Upper lobe of left lung (tissue), 6 donors: ENCODE data around the gene TGFBR3. TPM values are rescaled to one million over a fixed set of nuclear protein-coding genes. Genes with fewer than 3 reads are reported as not detected.
A peak's percentile ranks its signal among the peaks of the same experiment; 100 is the strongest.

Source experiments
- ATAC-seq, 2 donors: fragments of 200-7000 bp; cut with Tn5 transposase; one replicate each; pipeline ENCODE4 v1.9.1; 2022; ENCODE audit warnings: mild to moderate bottlenecking in 2 of 2, moderate library complexity in 2 of 2; ENCODE audit not compliant: low FRiP score in 2 of 2
- DNase-seq, 2 donors: peaks; one replicate each; pipeline ENCODE4 v3.0.0-alpha.2; 2019 to 2020
- H3K27ac ChIP-seq, 4 donors: fragments of 200-600 bp; sonication (generic); one replicate each; pipeline ENCODE4 v1.5.1; 2016 to 2019
- H3K27me3 ChIP-seq, 4 donors: fragments of 200-600 bp; sonication (generic); one replicate each; pipeline ENCODE4 v1.5.1; 2017 to 2019
- H3K36me3 ChIP-seq, 4 donors: fragments of 200-600 bp; sonication (generic); one replicate each; pipeline ENCODE4 v1.5.1; 2016 to 2019
- H3K4me1 ChIP-seq, 4 donors: fragments of 200-600 bp; sonication (generic); one replicate each; pipeline ENCODE4 v1.5.1; 2018 to 2019
- H3K4me3 ChIP-seq, 4 donors: fragments of 200-600 bp; sonication (generic); one replicate each; pipeline ENCODE4 v1.5.1; 2017 to 2019; ENCODE audit warnings: mild to moderate bottlenecking in 2 of 4, moderate library complexity in 1 of 4
- H3K9me3 ChIP-seq, 4 donors: fragments of 200-600 bp; sonication (generic); one replicate each; pipeline ENCODE4 v1.5.1; 2018 to 2019
- CTCF ChIP-seq, 6 experiments: fragments of 450-650 bp in 4 of 6; fragments of 200-600 bp in 2 of 6; sonication (generic) in 2 of 6; IDR thresholded peaks; one replicate each; pipeline ENCODE4 v1.5.1; 2016 to 2019; ENCODE audit warnings: antibody characterized with exemption in 6 of 6
- EP300 ChIP-seq, 4 donors: sonication (generic); formaldehyde crosslinking; IDR thresholded peaks; one replicate each; pipeline ENCODE4 v1.5.1; 2017; ENCODE audit warnings: antibody characterized with exemption in 4 of 4, control low read depth in 2 of 4
- POLR2A ChIP-seq, 4 donors: fragments of 450-650 bp; IDR thresholded peaks; one replicate each; pipeline ENCODE4 v1.5.1; 2016 to 2017; ENCODE audit warnings: antibody characterized with exemption in 4 of 4, mild to moderate bottlenecking in 2 of 4
- POLR2AphosphoS5 ChIP-seq, 2 donors: sonication (generic); formaldehyde crosslinking; IDR thresholded peaks; one replicate each; pipeline ENCODE4 v1.5.1; 2017; ENCODE audit warnings: antibody characterized with exemption in 2 of 2
- WGBS, 2 donors: methylation state at CpG; one replicate each; pipeline ENCODE4 v1.1.5; 2017 to 2018; 5-methylcytosine and 5-hydroxymethylcytosine counted together
- total RNA-seq, 6 donors: library from RNA; depleted of rRNA in 4 of 6; stranded (reverse); fragments of >200 nt in 4 of 6; gene quantifications; one replicate each; pipeline versions ENCODE4 v1.1.0 to v1.2.1, GENCODE V29; 2016 to 2021
- donor health status: DM: no; HTN: no; CAD: no; lungs with moderate emphysema.
- donor health status: DM: no; HTN: yes; CAD: no; lungs with severe emphysema.

Gene TGFBR3
- total RNA-seq, 6 donors from 2014 or later, result 33.5 to 78.3 (median 57.1) TPM

GRCh38 chr1:91803123-91803522, 82.8 kb downstream of the TGFBR3 start:
- H3K36me3 ChIP-seq, result no peaks in the 10 kb centered on the region
- H3K4me3 ChIP-seq, result no peak overlapping the region
- DNase-seq (no peak), ATAC-seq (peak in 1 of 2 donors; percentile 50)
- TF ChIP-seq CTCF (IDR thresholded peaks at IDR 0.05) (no peak), POLR2AphosphoS5 (IDR thresholded peaks at IDR 0.05) (peak in 1 of 2 donors; percentile 7)
- H3K9me3 ChIP-seq, result no peaks in the 10 kb centered on the region
- H3K27me3 ChIP-seq, result no peaks in the 10 kb centered on the region
- H3K4me1 ChIP-seq, result peaks cover 41 to 60% (median 52%) of the 10 kb centered on the region in 4 donors
- peak overlapping the region in 3 of 4 donors; percentile 66 to 73 (median 68) for H3K27ac ChIP-seq
- WGBS, 2 donors, result 59 to 68% methylated on average over 8 of the region's 8 CpGs

- Histone ChIP-seq H3K4me1 (peaks cover 41 to 55% (median 49%) of the 10 kb centered on the region in 4 donors), H3K27ac (peak overlapping the region; percentile 23 to 73 (median 54)), H3K27me3 (no peaks in the 10 kb centered on the region), H3K4me3 (no peak overlapping the region), H3K36me3 (peaks cover 0 to 5% (median 0%) of the 10 kb centered on the region in 4 donors), H3K9me3 (no peaks in the 10 kb centered on the region)
- 82 to 85% methylated on average over 3 of the region's 3 CpGs for WGBS, 2 donors
- ATAC-seq (no peak), DNase-seq (no peak)
- TF ChIP-seq CTCF (IDR thresholded peaks at IDR 0.05), result no peak
- TF ChIP-seq EP300 (IDR thresholded peaks at IDR 0.05), result peak in 2 of 4 donors; percentile 4 to 77
Observed at GRCh38 chr1:91801496-91802115, 84.3 kb downstream of the TGFBR3 start.

GRCh38 chr1:91799863-91800262, 86.1 kb downstream of the TGFBR3 start:
- Histone ChIP-seq H3K4me1 (peaks cover 30 to 57% (median 46%) of the 10 kb centered on the region in 4 donors), H3K27me3 (no peaks in the 10 kb centered on the region), H3K27ac (no peak overlapping the region), H3K36me3 (peaks cover 0 to 15% (median 0%) of the 10 kb centered on the region in 4 donors), H3K9me3 (no peaks in the 10 kb centered on the region), H3K4me3 (no peak overlapping the region)
- TF ChIP-seq EP300 (IDR thresholded peaks at IDR 0.05) (no peak), POLR2AphosphoS5 (IDR thresholded peaks at IDR 0.05) (no peak), POLR2A (IDR thresholded peaks at IDR 0.05) (no peak), CTCF (IDR thresholded peaks at IDR 0.05) (no peak)
- 70 to 81% methylated on average over 3 of the region's 3 CpGs for WGBS, 2 donors
- no peak for ATAC-seq
- DNase-seq, result no peak

DNA sequence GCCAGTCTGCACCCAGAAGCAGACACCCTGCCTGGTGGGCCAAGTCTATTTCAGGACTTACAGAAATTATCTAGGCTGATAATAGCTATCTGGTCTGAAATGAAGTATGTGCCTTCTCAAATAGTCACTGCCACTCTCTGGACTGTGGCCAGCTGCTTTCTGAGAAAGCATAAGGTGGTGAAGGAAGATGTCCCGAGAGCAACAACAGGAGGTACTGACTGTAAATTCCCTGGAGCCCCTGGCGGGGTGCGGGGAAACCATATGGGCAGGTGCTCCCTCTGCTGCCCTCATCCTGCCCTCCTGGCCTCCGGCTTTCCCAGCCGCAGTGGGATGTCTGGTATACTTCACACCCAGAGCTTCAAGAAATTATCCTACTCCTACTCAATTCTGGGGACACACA, 86.8 kb downstream of the TGFBR3 start:
- Histone ChIP-seq H3K9me3 (no peaks in the 10 kb centered on the region), H3K36me3 (peaks cover 0 to 15% (median 0%) of the 10 kb centered on the region in 4 donors), H3K27ac (peak overlapping the region in 3 of 4 donors; percentile 6 to 65 (median 41)), H3K4me3 (no peak overlapping the region), H3K4me1 (peaks cover 23 to 50% (median 39%) of the 10 kb centered on the region in 4 donors), H3K27me3 (no peaks in the 10 kb centered on the region)
- 81 to 91% methylated on average over 5 of the region's 5 CpGs for WGBS, 2 donors
- TF ChIP-seq CTCF (IDR thresholded peaks at IDR 0.05) (no peak), EP300 (IDR thresholded peaks at IDR 0.05) (no peak), POLR2AphosphoS5 (IDR thresholded peaks at IDR 0.05) (no peak), POLR2A (IDR thresholded peaks at IDR 0.05) (no peak)
- ATAC-seq, result no peak
- no peak for DNase-seq

GRCh38 chr1:91798740-91799139, 87.2 kb downstream of the TGFBR3 start:
- Histone ChIP-seq H3K4me3 (no peak overlapping the region), H3K4me1 (peaks cover 19 to 46% (median 35%) of the 10 kb centered on the region in 4 donors)
- WGBS, 2 donors, result 60 to 70% methylated on average over 2 of the region's 2 CpGs

More at GRCh38 chr1:91798740-91799139, 87.2 kb downstream of the TGFBR3 start:
- H3K9me3 ChIP-seq, result no peaks in the 10 kb centered on the region
- no peak for ATAC-seq
- H3K36me3 ChIP-seq, result peaks cover 0 to 15% (median 0%) of the 10 kb centered on the region in 4 donors
- no peak for TF ChIP-seq POLR2AphosphoS5 (IDR thresholded peaks at IDR 0.05)
- TF ChIP-seq POLR2A (IDR thresholded peaks at IDR 0.05), result no peak
- no peak for TF ChIP-seq EP300 (IDR thresholded peaks at IDR 0.05)
- TF ChIP-seq CTCF (IDR thresholded peaks at IDR 0.05), result no peak
- peak overlapping the region in 3 of 4 donors; percentile 6 to 65 (median 41) for H3K27ac ChIP-seq
- no peak for DNase-seq
- H3K27me3 ChIP-seq, result no peaks in the 10 kb centered on the region
